T-helper 9 cell (primary cell): ENCODE measurements around the gene S100PBP.

Experiments
- DNase-seq: peaks from one replicate; pipeline ENCODE4 v3.0.0-alpha.2; 2020

S100PBP gene

DNA sequence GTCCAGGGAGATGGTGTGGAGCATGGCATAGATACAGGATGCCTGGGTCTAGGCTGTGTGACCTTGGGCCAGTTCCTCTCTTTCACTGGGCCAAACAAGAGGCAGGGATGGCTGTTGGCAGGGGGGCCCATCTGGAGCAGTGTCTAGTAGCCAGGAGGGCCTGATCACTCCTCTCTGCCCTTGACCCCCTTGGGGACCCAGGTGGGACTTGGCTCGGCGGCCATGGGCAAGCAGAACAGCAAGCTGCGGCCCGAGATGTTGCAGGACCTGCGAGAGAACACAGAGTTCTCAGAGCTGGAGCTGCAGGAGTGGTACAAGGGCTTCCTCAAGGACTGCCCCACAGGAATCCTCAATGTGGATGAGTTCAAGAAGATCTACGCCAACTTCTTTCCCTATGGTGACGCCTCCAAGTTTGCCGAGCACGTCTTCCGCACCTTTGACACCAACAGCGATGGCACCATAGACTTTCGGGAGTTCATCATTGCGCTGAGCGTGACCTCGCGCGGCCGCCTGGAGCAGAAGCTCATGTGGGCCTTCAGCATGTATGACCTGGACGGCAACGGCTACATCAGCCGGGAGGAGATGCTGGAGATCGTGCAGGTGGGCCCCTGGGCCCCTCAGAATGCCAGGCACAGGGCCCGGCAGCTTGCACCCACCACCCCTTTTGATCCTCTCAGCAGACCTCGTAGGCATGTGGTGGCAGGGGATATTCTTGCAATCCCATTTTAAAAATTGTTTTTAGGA, 71.4 kb downstream of the S100PBP start:
- DNase-seq = no peak

DNA sequence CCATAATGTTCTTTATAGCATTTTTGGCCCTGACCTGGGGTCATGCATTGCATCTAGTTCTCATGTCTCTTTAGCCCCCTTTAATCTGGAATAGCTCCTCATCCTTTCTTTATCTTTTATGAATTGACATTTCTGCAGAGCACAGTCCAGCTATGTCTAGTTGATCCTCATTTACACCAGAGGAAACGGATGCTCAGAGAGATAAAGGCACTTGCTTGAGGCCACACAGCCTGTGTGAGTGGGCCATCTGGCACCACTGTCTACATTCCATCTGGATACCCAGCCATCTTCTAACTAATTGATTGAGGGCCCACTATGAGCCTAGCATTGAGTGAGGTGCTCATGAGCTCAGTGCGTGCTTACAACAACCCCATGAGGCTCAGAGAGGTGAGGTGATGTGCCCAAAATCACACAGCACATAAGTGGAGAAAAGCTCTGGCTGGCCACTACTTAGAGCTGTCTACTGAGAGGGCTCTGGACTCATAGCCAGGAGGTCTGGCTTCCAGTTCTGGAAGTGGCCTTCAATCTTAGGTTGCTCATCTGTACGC, 72.4 kb downstream of the S100PBP start:
- DNase-seq = no peak

DNA sequence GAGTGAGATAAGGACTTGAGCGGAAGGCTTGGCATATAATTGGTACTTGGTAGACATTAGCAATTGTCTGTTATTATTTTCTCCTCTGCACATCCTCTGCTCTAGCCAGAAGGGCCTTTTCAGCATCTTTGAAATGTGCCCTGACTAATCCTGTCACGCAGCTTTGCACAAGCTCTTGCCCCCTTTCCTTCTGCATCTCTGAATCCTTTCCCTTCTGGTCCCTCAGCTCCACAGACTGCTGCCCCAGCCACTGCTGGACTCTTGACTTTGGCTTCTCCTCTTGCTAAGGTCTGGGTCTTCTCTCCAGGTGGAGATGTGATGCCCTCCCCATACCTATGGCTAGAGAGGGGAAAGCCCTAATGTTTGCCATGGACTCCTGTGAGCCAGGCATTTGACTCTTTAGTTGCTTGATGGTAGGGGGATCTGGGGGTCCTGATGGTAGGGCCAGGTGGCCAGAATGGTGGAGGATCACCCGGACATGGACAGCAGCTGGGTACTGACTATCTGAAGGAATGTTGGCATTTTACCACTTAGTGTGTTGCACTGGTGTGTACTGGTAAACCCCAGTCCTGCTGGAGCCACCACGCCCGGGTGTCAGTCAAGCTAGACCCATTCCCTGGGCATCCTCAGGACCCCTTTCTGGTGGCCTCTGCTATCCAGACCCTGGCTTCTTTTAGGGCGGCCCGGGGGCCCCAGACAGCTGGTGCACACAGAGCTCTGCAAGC, 73.2 kb downstream of the S100PBP start:
- no peak for DNase-seq

DNA sequence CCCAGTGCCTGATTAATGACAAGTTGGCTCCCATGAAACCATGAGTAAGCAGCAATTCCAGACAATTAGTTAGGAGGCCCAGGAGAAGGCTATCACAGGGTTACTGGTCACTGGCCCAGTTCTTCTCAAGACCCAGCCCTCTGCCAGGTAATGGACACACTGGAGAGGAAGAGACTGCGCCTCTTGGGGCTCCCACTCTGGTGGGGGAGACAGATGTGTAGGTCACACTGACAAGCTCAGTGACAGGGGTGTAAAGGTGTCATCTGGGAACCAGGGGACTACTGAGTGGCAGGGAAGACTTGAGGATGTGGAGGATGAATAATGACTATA, 73.8 kb downstream of the S100PBP start:
- DNase-seq = no peak

DNA sequence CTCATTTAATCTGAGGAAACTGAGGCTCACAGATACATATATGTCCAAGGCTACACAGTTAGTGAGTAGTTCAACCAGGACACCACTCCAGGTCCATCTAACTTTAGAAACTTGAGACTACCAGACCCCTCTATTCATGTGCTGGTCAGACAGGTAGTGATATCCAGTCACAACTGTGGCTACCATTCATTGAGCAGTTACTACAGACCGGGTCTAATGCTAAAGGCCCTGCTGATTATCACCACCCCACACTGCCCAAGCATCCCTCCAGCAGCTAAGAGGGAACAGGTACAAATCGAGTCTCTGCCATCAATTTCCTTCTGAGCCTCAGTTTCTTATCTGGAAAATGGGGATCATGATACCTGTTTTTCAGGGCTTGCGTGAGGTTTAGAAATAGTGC, 74.2 kb downstream of the S100PBP start:
- DNase-seq = no peak

DNA sequence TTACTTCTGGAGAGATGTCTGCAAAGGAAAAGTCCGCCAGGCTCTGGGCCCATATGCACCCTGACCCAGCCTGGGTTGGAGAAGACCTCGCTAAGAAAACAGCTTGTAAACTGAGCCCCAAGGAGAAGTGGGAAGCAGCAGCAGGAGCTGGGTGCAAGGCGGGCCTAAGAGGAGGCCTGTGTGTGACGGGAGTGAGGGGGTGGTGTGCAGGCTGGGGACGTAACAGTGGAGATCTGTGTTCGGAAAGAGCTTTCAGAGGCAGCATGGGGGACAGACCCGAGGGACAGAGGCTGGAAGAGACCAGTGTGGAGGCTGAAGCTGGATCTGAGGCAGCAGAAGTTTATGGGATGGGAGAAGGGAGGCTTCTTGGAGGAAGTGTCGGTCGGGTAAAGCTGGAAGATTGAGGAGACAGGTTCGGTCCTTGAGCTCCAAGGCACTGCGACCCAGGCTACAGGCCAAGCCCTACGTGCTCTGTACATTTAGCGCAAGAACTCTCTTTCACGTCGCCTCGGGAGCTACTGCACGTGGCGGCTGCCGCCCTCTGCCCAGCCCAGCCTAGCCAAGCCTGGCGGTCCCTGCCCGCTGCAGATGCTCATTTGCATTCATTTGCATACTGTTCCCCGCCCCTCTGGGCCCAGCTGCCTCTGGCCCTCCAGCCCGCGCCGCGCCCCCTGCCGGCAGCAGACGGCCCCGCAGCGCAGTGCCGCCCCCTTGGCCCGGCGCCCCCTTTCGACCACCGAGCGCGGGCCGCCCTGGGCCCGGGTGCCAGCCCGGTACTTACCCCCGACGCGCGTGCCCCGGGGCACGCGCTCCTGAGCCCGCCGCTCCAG, 75.1 kb downstream of the S100PBP start:
- DNase-seq = peak; percentile 16

DNA sequence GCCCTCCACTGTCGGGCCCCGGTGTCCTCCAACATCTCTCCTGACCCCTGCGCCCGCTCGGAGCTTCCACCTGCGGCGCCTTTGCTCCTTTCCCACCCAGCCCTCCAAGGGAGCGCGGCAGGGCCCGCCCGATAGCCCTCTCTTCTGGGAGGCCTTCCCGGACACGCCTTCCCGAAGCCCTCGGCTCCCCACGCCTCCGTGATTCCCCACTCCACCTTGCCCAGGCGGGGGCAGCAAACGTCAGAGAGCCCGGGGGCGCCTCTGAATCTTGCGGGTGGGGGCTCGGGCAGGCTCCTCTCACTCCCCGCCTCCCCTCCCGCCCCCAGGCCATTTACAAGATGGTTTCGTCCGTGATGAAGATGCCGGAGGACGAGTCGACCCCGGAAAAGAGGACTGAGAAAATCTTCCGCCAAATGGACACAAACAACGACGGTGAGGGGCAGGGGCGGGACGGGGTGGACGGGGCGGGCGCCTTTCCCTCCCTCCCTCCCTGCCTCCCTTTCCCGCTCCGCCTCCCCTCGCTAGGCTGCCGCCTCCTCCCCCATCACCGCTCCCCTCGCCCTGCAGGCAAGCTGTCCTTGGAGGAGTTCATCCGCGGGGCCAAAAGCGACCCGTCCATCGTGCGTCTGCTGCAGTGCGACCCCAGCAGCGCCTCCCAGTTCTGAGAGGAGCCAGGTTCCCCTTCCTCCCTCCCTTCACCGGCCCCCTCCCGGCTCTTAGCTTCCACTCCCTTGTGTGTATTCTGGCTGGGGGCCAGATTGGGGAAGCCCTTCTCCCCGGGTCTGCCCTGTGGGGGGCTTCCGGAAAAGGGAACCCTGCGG, 76.0 kb downstream of the S100PBP start:
- DNase-seq = no peak

DNA sequence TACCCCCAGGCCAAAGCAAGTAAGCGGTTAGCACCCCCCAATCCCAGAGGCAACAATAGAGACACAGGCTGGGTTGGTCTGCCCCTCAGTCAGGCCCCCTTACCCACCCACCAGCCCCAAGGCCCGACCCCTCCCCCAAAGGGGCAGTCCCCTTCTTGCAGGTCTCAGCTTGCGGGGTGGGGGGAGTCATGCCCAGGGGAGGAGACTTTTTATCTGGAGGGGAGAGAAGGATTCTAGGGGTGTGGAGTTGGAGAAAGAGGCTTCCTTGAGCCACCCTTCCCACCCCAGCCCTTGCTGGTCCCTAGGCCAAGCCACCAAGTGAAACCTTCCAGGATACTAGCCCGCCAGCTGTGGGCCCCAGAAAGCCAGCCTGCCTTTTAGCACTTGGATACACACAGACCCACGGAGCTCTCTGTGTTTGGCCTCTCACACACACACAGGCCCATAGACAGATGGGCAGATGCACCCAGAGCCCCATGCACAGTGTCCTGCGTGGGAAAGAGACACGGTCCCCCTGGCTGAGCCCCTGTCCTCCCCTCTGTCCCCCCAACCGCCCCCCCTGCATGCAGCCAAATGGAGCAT, 76.7 kb downstream of the S100PBP start:
- no peak for DNase-seq

DNA sequence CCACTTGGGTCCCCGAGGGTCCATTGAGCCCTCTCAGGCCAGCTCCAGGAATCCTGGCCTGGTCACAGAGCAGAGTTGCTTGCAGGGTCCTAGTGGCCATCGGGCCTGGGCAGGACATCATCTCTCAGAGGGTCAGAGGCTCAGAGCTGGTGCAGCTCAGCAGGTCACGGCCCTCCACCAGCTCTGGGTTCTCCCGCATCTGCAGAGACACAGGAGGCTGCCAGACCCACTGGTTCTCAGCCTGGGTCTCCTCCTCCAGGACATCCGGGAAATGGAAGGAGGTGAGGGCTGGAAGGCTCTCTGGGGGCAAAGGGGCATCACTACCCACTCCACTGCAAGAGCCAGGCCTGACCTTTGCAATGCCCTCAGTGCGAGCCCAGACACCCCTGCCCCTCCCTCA, 77.2 kb downstream of the S100PBP start:
- DNase-seq = no peak

DNA sequence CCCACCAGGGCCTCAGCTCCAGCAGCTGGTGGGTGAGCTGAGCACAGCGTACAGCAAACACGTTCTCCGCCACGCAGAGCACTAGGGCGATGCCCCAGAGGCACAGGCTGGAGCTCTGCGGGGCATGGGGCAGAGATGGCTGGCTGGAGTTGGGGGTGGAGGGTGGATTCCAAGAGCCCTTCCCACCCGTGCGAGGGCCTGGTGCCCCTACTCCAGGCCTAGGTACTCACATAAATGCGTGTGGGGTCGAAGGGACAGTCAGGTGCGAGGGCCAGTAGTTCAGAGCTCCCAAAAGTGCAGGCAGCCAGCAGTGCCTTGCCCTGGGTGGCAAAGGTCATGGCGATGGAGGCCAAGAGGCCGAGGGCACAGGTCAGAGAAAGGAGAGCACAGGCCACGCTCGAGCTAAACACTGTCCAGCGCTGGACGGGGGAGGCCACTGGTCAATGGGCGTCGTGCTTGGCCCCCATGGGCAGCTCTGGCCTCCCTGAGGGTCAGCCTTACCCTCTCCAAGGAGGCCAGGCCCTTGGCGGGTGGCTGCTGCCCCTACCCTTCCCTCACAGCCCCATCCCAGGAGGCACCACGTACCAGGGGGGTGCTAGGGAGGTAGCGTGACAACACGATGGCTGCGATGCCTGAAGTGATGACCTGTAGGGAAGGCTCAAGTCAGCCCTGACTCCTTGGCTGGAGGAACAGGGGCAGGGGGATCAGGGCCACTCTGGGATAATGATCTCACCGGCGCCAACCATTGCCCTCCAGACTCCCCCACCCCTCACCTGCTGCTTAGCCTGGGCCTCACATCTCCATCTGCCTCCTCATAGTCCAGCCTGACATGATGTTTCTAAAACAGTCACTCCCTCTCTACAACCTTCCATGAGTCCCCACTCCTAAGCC, 78.1 kb downstream of the S100PBP start:
- DNase-seq = no peak

DNA sequence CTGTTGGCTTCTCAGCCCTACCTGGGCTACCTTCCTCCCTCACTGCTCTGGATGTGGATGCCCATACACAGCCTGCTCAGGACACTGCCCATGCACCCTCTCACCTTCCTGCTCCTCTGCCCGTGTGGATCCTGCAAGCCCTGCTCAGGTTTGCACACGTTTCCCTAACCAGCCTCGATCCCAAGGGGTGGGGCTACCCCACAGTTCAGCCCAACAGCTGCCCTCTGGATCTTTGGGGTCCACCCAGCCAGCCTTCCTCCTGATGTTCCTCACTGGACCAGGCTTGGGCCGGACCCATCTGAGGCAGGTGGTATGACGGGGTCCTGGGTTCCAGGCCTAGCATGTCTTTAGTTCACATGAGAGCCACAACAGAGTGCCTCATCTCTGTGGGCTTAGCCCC, 79.0 kb downstream of the S100PBP start:
- DNase-seq = no peak

DNA sequence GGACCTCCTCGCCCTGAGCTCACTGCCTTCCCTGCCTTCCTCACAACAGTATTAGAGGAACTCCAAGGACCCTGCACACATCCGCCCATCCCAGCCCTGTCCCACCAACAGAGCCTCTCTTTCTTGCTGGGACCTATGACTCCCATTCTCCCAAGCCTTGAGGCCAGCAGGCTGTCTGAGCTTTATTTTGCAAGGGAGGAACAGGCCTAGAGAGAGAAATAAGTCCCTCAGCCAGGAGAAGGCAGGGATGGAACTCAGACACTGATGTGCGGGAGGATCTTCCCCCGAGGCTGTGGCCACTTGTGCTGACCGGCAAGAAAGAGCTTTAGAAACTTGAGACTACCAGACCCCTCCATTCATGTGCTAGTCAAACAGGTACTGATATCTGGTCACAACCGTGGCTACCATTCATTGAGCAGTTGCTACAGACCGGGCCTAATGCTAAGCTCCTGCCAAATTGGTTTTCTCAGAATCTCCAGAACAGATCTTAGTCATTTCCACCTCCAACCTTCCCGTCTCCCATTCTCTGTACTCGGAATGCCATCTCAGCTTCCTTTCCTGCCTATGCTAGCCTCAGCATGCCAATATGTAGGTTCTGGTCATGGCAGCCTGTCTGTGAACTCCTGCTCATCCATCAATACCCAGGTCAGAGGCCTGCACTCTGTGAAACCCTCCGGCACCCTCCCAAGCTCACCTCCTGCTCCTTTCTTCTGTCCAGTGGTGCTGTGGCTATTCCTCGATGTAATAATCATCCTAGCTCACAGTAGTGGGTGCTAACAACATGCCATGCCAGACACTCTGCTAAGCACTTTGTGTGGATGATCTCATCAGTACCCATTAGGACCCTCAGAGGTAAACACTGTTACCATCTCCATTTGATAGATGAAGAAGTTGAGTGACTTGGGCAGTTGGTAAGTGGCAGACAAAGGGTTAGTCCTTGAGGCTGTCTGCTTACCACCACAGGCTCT, 79.9 kb downstream of the S100PBP start:
- no peak for DNase-seq

DNA sequence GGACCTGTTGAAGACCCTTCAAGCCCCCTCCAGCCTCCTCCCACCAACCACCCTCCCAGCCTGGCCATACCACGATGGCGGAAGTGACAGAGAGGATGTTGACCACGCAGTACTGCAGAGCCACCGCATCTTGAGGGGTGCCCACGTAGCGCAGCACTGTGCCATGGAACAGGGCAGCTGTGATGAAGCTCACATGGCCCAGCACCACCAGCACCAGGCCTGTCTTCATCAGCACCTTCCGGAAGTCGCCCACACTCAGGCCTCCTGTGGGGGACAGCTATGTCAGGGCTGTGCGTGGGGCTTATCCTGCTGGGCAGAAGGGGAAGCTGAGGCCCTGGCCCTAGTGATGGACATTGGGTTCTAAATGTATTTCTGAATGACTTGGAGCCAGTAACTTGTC, 80.6 kb downstream of the S100PBP start:
- no peak for DNase-seq

DNA sequence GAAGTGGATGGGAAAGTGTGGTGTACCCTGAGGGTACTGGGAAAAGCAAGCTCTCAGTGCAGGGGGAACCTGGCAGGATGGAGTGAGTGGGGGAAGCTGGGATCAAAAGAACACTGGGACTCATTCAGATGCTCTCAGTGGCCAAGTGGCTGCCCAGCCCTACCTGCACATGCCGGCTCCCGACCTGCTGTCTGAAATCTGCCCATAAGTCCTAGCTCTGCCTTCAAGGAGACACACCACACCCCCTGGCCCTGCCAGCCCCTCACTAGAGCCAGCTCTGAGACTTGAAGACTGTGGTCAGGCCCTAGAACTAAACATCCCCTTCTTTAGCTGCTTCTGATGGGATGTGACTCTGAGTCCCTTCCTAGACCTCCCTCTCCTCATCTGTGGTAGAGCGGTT, 81.5 kb downstream of the S100PBP start:
- DNase-seq = no peak

DNA sequence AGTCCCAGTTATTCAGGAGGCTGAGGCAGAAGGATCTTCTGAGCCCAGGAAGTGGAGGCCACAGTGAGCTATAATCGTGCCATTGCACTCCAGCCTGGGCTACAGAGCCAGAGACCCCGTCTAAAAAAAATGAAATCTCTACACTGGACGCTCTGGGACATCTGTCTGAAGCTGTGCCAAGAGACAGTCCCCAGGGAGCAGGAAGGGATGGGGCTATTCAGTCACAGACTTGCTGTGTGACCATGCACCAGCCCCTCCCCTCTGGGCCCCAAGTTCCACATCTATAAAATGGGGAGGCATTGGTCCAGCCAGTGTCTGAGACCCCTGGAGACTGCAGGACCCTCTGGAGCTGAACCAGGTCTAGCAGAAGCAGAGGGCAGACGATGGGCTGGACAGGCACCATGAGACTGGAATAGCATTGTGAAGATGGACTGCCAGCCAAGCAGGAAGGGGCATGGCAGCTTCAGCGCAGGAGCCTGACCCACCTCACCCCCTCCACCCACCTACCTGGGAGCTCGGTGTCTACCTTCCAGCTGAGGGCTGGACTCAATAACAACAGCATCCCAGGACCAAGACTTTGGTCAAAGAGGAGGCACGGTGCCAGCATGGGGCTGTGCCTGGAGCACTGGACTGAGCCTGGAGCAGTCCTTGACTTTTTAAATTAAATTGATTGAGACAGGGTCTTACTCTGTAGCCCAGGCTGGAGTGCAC, 82.3 kb downstream of the S100PBP start:
- DNase-seq = no peak

DNA sequence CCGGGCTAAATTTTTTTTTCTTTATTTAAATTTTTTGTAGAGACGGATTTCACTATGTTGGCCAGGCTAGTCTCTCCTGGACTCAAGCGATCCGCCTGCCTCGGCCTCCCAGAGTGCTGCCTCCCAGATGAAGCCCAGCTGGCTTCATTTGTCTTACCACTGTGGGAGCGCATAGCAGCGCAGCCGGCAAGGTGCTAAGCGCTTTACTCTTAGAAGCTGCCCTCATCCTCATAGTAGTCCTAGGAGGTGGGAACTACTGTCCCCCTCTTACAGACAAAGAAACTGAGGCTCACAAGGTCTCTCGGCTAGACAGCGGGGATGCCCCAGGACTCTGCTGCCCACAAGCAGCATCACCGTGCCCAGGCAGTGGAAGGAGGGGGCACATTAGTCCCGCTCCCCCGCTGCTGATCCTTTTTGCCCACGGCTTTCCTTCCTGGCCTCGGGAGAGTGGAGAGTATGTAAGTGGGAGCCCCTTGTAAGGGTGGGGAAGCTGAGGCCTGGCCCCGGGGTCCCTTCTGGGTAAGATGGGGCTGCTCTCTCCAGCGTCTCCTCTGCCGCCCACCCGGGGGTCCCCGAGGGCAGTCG, 83.0 kb downstream of the S100PBP start:
- no peak for DNase-seq

DNA sequence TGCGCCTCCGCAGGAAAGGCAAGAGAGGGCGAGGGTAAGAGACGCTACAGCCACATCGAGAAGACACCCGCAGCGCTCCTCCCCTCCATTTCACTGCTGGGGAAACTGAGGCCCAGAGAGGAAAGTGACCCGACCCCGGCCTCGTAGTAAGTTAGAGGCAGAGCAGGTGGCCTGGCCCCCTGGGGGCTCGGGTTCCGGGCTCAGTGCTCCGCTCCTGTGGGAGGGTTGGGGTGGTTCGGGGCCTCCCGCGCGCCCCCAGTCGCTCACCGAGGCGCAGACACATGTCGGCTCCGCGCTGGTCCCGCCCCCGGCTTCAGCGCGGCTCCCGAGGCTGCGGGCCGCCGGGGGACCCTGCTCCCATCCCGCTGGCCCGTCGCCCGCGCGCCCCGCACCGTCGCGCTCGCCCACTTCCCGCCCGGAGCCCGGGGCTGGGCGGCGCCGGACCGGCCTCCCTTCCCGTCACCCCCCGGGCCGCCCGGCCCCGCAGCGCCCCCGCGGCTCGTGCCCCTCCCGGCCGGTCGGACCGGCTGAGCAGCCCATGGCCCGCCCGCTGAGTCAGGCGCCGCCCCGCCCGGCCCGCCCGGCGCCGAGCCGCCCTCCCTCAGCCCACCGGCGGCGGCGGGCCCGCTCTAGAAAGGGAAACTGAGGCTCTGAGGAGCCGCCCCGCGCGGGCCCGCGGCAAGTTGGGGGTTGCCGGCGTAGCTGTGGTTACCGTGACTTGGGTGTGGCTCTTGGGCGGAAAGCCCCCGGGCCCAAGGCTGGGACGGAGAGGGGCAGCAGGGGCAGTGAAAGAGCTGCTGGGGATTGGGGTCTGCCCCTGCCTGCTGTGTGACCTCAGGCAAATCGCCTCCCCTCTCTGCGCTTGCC, 83.7 kb downstream of the S100PBP start, which contains the start of gene TMEM54:
TSS of gene TMEM54 (minus strand) at position 434 of the 867 bp plus-strand sequence. CDS start at position 283, 151 bp downstream.
- no peak for DNase-seq
